MG63 (cell line): ENCODE results near the gene TENM4. TPM values are rescaled to one million over a fixed set of nuclear protein-coding genes. Genes with fewer than 3 reads are reported as not detected.
"Not testable (repeated sequence)": the region's sequence is repeated elsewhere in the genome, so short reads cannot be mapped to it uniquely, and the experiment has no call there.

Source experiments
- DNase-seq: peaks from one replicate; pipeline ENCODE4 v3.0.0-alpha.2; 2020
- H3K27me3 ChIP-seq: fragments of 250-450 bp; sonication (Bioruptor Pico); 2 replicates; pipeline ENCODE4 v1.5.1; 2020; ENCODE audit warnings: mild to moderate bottlenecking, moderate library complexity
- H3K36me3 ChIP-seq: fragments of 250-450 bp; sonication (Bioruptor Pico); 2 replicates; pipeline ENCODE4 v1.5.1; 2020; ENCODE audit warnings: mild to moderate bottlenecking, moderate library complexity
- H3K4me3 ChIP-seq: fragments of 250-450 bp; sonication (Bioruptor Pico); 2 replicates; pipeline ENCODE4 v1.5.1; 2020; ENCODE audit warnings: mild to moderate bottlenecking, moderate library complexity
- H3K9me3 ChIP-seq: fragments of 250-450 bp; sonication (Bioruptor Pico); 2 replicates; pipeline ENCODE4 v1.5.1; 2020; ENCODE audit warnings: mild to moderate bottlenecking, moderate library complexity
- total RNA-seq: library from RNA; depleted of rRNA; stranded (reverse); fragments of >200 nt; shearing (Covaris generic); gene quantifications from 2 replicates; pipeline ENCODE4 v1.2.3, GENCODE V29; 2014; ENCODE audit warnings: low replicate concordance

Gene TENM4
- total RNA-seq, 1 experiment from 2014 or later: not detected

DNA sequence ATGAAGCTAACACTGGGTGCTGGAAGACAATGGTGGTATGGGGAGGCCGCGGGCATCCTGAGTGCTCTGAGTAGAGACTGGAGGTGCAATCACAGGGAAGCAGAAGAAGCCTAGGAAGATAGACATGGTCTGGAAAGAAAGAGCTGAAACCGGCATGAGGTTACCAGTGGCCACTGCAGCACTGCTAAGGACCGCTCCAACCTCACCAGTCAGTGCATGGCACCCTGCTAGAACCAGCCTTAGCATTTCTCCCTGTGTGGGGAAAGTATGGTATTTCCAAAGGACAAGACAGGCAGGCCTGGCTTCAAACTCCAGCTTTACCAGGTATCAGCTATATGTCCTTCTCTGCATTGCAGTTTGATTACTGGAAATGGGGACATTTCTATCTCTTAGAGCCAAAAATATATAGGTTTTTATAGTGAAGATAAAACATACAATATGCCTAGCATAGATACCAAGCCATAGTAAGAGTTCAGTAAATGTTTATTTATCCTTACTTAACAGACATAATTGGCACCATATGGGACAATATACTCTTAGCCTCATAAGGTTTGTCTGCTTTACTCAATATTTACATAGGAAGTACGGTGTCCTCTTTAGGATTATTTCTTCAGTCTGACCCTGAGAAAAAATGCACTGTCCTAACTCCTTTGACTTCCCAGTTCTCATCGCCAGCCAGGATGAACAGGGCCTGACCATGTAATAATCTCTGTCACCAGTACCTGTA lies 231.1 kb downstream of the TENM4 start:
- H3K4me3 ChIP-seq: no peak overlapping the region
- no peak for DNase-seq
- no peaks in the 10 kb centered on the region for H3K9me3 ChIP-seq
- no peaks in the 10 kb centered on the region for H3K27me3 ChIP-seq
- no peaks in the 10 kb centered on the region for H3K36me3 ChIP-seq

DNA sequence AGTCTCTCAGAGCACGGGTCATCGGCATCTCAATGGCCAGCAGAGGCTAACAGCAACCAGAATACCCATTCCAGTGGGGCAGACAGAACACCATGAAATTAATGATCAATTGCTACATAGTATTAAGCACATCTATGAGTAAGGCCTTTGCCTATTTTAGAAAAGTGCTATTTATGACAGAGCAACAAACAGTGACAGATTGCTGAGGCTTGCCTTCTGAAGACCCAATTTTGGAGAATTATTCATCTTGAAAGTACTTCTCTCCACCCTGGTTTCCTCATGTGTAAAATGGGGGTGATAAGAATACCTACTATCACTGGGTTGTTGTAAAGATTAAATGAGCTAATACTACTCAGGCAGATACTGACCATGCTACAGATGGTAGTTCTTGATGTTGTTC lies 232.7 kb downstream of the TENM4 start:
- Histone ChIP-seq H3K9me3 (no peaks in the 10 kb centered on the region), H3K4me3 (no peak overlapping the region), H3K27me3 (peaks cover 2% of the 10 kb centered on the region; the same call in 1 of the 2 replicates), H3K36me3 (no peaks in the 10 kb centered on the region)
- no peak for DNase-seq

DNA sequence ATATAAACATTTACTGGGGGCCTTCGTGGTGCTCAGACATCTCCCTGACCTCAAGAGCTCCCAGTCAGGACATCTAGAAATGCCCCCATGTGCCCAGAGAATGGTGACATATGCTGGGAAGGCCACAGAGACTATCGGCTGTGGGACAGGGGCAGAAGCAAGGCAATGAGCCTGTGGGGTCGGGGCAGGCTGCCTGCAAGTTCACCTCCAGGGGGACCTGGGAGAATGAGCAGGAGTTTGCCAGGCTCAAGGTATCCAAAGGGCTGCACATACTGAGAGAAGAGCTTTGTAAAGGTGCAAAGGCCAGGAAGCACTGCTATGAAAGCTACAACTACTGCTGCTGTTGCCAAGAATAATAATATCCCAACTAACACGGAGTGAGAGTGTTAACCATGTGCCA lies 233.9 kb downstream of the TENM4 start:
- DNase-seq: no peak
- H3K4me3 ChIP-seq: no peak overlapping the region
- no peaks in the 10 kb centered on the region for H3K36me3 ChIP-seq
- H3K9me3 ChIP-seq: no peaks in the 10 kb centered on the region
- H3K27me3 ChIP-seq: peaks cover 2% of the 10 kb centered on the region; the same call in 1 of the 2 replicates

DNA sequence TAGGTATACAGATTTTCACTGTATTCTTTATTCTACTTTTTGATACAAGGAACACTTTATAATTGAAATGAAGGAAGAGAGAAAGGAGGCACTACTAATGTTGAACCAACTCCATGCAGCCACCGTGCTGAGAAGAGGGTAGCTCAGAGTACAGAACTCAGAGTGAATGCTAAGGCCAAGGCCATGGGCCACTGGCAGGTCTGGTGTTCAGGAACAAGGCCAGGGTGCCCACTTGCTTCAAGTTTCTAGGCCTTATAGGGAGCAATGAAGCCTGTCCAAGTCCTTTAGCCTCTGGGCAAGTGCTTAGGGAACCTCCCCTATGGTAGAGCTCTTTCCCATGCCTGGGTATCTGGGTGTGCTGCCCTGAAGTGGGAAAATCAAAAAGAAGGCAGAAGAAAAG lies 235.0 kb downstream of the TENM4 start:
- H3K36me3 ChIP-seq: no peaks in the 10 kb centered on the region
- H3K4me3 ChIP-seq: no peak overlapping the region
- no peak for DNase-seq
- no peaks in the 10 kb centered on the region for H3K9me3 ChIP-seq
- H3K27me3 ChIP-seq: peaks cover 2% of the 10 kb centered on the region; the same call in 1 of the 2 replicates

DNA sequence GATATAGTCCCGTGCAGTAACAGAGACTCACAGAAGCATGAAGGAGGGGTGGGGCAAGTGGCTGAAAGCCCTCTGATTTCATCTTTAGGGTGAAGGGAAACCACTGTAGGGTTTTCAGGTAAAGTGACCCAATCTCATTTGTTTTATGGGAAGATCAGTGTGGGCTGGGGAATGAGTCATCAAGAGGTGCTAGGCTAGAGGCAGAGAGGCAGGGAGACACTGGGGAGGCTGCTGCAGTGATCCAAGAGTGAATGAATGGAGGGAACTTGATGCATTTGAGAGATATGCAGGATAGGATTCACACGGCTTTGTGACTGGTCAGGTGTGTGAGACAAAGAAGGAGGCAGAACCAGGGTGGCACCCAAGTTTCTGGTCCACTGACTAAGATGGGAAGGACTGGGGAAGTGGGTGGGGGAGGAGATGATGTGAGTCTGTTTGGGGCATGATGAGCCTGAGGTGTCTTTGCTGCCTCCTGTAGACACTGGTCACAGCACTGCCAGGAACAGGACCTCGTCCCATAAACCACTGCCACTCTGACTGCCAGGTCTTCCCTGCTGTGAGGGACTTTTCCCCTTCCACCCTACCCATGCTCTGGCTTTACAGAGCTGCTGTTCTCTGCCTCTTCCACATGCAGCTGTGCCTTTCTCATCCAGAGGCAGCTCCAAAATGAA lies 239.0 kb downstream of the TENM4 start:
- Histone ChIP-seq H3K4me3 (no peak overlapping the region), H3K9me3 (no peaks in the 10 kb centered on the region), H3K27me3 (peaks cover 2% of the 10 kb centered on the region; the same call in 1 of the 2 replicates), H3K36me3 (no peaks in the 10 kb centered on the region)
- DNase-seq: no peak

DNA sequence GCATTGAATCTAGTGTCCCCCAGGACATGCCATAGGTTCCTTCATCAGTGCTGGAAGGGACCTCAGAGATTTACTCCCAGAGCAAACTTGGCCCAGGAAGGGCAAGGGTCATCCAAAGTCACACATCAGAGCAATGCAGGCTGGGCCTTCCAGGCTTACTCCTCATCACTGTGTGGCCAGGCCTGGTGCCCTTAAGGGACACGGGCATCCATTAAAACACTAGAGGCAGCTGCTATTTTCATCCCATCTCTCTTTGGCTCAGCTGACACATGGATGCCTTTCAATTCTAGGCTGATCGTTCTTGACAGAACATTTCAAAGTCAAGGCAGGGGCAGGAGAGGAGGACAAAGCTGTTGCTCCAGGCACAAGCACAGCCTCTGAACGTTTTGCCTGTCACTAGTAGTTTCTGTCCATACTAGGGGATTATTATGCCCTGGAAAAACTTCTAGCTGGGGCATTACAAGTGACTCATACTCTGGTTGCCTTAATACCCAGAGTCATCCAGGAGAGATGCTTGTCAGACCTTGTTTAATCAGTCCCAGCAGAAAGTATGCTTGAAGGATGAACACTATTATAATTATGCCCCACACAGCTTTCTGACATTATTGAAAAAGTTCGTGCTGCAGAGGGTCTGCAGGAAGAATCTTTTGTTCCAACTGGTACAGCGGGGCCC lies 240.3 kb downstream of the TENM4 start:
- Histone ChIP-seq H3K36me3 (no peaks in the 10 kb centered on the region), H3K9me3 (no peaks in the 10 kb centered on the region), H3K27me3 (peaks cover 2% of the 10 kb centered on the region; the same call in 1 of the 2 replicates), H3K4me3 (no peak overlapping the region)
- no peak for DNase-seq

DNA sequence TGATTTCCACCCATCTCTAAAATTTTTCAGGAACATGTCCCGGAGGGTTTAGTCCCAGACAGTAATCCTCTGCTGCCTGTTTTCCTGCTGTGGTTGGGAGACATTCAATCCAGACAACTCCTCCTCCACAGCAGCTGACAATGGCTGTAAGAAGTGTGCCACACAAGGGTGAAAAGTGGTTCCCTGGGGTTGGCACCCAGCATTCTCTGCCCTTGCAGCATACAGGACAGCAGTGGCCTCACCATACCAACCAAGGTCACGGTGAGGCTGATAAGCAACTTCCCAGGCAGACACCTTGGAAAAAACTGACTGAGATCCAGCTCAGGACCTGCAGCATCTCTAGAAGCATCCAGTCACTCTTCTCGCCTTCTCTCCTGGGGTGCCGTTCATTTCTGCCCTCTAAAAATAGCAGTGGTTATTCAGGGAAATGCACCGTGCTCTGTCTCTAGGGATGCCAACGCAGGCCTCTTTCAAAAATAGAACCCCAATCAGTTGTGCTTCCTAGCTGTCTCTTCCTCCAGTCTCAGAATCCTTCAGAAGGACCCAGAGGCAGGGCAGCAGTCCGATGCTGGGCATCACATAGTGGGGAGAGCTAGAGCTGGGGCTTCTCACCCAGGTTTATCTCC lies 241.0 kb downstream of the TENM4 start:
- Histone ChIP-seq H3K36me3 (no peaks in the 10 kb centered on the region), H3K4me3 (no peak overlapping the region), H3K27me3 (peaks cover 2% of the 10 kb centered on the region; the same call in 1 of the 2 replicates), H3K9me3 (no peaks in the 10 kb centered on the region)
- no peak for DNase-seq

DNA sequence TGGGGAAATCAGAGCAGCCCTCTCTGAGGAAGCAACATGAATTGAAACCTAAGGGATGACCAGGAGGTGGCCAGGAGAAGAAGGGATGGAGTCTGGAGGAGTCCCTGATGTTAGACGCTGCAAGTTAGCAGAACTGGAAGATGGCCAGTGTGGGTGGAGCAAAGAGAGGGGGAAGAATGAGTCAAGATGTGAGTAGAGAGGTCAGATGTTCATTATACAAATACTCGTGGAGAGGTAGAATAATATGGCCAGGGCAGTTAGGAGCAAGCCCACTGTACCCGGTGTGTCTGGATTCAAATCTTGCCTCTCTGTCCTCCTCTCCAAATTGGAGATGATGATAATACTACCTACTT lies 242.0 kb downstream of the TENM4 start:
- no peaks in the 10 kb centered on the region for H3K36me3 ChIP-seq
- no peak for DNase-seq
- peaks cover 2% of the 10 kb centered on the region; the same call in 1 of the 2 replicates for H3K27me3 ChIP-seq
- H3K9me3 ChIP-seq: no peaks in the 10 kb centered on the region
- no peak overlapping the region for H3K4me3 ChIP-seq

DNA sequence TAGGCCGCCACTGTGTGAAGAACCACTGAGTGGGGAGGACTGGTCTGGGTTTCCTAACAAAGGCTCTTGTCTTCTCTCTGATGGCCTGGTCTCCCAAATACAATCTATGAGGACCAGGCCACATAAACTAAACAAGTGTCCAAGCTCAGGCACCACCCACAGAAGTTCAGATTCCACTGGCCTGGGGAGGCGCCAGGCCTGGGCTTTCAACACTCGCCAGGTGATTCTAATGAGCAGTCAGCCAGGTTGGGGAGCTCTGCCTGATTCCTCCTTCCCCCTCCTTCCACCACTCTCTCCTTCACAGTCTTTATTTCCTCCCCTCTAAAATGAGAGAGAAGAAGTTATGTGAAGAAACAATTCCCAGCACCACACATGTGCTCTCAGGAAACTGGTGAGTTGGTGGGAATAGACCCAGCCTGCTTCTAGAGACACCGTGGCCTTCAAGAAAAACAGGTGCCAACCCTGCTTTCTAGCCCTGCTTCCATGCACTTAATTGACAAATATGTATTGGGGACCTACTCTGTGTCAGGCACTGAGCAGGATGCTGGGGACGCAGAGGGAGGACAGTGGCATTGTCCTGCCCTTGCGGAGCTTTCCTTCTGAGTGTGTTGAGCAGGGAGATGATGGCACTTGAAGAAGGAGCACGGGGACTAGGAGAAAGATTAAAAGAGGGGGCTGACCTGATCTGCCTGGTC lies 242.5 kb downstream of the TENM4 start:
- H3K4me3 ChIP-seq: no peak overlapping the region
- no peaks in the 10 kb centered on the region for H3K9me3 ChIP-seq
- no peak for DNase-seq
- no peaks in the 10 kb centered on the region for H3K27me3 ChIP-seq
- H3K36me3 ChIP-seq: no peaks in the 10 kb centered on the region

DNA sequence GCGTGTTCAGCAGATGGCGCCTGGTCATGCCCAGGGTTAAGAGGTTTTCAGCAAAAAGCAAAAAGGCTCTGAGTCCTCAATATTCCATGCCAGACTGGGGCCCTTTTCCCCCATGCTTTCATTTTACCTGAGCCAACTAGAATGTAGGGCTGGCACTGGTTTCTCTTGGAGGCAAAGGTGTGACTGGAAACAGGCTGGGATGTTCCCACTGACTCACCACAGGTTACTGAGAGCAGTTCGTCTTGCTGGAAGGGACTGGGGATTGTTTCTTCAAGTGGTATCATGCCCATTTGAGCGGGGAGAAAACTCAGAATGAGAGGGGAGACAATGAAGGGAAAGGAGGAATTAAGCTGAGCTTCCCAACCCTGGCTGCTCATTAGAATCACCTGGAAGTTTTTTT lies 243.9 kb downstream of the TENM4 start:
- no peak for DNase-seq
- Histone ChIP-seq H3K4me3 (no peak overlapping the region), H3K36me3 (no peaks in the 10 kb centered on the region), H3K9me3 (no peaks in the 10 kb centered on the region), H3K27me3 (no peaks in the 10 kb centered on the region)

DNA sequence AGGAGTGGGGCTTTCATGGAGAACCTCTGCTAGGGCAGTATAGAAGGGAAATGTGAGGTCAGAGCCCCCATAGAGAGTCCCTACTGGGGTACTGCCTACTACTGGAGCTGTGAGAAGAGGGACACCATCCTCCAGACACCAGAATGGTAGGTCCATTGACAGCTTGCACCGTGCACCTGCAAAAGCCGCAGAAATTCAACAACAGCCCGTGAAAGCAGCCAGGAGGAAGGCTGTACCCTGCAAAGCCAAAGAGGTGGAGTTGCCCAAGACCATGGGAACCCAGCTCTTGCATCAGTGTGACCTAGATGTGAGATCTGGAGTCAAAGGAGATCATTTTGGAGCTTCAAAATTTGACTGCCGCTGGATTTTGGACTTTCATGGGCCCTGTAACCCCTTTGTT lies 245.6 kb downstream of the TENM4 start:
- DNase-seq: no peak
- Histone ChIP-seq H3K36me3 (no peaks in the 10 kb centered on the region), H3K9me3 (no peaks in the 10 kb centered on the region), H3K27me3 (no peaks in the 10 kb centered on the region), H3K4me3 (no peak overlapping the region)

DNA sequence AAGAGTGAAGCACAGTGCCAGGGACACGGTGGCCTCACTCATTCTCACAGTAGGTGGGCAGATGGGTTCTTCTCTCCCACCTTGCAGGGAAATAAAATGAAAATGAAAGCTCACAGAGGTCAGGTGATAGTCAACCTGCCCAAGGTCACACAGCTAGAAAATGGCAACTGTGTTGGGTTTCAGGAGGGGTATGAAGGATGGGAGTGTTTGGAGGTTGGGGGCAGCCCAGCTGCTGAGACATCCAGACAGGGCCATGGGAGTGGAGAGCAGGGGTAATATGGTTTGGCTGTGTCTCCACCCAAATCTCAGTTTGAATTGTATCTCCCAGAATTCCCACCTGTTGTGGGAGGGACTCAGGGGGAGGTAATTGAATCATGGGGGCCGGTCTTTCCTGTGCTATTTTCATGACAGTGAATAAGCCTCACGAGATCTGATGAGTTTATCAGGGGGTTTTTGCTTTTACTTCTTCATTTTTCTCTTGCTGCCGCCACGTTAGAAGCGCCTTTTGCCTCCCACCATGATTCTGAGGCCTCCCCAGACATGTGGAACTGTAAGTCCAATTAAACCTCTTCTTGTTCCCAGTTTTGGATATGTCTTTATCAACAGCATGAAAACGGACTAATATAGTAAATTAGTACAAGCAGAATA lies 247.0 kb downstream of the TENM4 start:
- Histone ChIP-seq H3K4me3 (no peak overlapping the region), H3K27me3 (no peaks in the 10 kb centered on the region), H3K9me3 (no peaks in the 10 kb centered on the region), H3K36me3 (no peaks in the 10 kb centered on the region)
- no peak for DNase-seq

DNA sequence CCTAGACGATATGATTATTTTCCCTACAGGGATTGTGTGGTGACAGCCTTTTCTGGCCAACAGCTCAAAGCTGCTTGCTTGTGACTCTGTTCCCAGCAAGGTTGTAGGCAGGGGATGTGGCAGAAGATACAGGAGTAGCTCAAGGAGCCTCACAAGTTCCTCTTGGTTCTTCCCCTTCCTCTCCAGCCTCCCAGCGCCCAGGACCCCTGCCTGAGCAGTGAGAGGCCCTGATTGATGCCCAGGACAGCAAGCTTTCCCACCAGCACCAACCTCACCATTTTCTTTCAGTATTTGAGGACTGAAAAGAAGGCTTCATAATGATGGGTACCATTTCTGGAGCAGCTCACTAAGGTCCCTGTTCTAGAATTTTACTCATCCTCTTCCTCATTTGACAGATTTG lies 248.0 kb downstream of the TENM4 start:
- no peaks in the 10 kb centered on the region for H3K36me3 ChIP-seq
- H3K9me3 ChIP-seq: no peaks in the 10 kb centered on the region
- no peak for DNase-seq

DNA sequence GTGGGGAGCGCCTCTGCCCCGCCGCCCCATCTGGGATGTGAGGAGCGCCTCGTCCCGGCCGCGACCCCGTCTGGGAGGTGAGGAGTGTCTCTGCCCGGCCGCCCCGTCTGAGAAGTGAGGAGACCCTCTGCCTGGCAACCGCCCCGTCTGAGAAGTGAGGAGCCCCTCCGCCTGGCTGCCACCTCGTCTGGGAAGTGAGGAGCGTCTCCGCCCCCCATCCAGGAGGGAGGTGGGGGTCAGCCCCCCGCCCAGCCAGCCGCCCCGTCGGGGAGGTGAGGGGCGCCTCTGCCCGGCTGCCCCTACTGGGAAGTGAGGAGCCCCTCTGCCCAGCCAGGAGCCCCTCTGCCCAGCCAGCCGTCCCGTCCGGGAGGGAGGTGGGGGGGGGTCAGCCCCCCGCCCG lies 249.1 kb downstream of the TENM4 start:
- DNase-seq, H3K36me3 ChIP-seq, H3K27me3 ChIP-seq, H3K4me3 ChIP-seq, H3K9me3 ChIP-seq: not testable (repeated sequence)

More for the DNA sequence above, 248.0 kb downstream of the TENM4 start:
- Histone ChIP-seq H3K4me3 (no peak overlapping the region), H3K27me3 (no peaks in the 10 kb centered on the region)

DNA sequence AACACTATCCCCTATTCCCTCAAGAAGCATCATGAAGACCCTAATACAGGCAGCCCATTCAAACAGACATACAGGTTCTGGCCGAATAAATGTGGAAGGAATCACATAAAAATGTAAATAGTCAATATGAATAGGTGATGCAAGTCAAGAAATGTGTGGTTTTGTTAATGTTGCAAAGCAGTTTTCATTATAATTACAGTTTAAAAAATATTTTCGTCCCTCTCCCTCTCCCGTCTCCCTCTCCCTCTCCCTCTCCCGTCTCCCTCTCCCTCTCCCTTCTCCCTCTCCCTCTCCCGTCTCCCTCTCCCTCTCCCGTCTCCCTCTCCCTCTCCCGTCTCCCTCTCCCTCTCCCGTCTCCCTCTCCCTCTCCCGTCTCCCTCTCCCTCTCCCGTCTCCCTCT lies 250.3 kb downstream of the TENM4 start:
- H3K36me3 ChIP-seq, H3K27me3 ChIP-seq, DNase-seq, H3K9me3 ChIP-seq, H3K4me3 ChIP-seq: not testable (repeated sequence)

DNA sequence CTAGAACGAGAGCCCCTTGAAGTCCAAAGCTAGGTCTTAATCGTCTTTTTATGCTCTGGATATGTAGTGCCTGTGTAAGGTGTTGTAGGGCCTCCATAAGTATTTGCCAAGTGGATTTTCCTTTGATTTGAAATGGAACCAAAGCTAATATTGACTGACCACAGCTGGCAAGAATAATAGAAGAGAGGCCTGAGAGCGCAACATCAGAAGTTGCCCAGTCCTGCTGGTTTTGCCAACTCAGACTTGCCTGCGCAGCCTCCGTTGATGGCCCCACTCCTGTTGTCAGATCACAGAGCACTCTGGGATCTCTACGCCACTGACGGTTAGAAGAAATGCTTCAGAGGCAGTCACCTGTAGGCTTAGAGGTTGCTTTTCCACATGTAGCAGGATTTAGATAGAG lies 251.2 kb downstream of the TENM4 start:
- no peak overlapping the region for H3K4me3 ChIP-seq
- no peaks in the 10 kb centered on the region for H3K27me3 ChIP-seq
- no peak for DNase-seq
- no peaks in the 10 kb centered on the region for H3K9me3 ChIP-seq
- no peaks in the 10 kb centered on the region for H3K36me3 ChIP-seq
